OCI-LY1 (cell line): Measurements from ENCODE around the gene SLC43A3.

Experiments used
- EZH2 ChIP-seq: fragments of 200-600 bp; sonication (generic), shearing (Covaris generic); IDR thresholded peaks from 2 replicates; pipeline ENCODE4 v1.8.0; 2017; ENCODE audit warnings: borderline replicate concordance, mixed run types, mild to moderate bottlenecking, antibody characterized with exemption, low read length, moderate library complexity, mixed read lengths
- TF ChIP-seq, protein P1 (sequence below): fragments of 200-600 bp; sonication (generic), shearing (Covaris generic); IDR thresholded peaks from 2 replicates; pipeline ENCODE4 v1.5.1; 2017; ENCODE audit warnings: mild to moderate bottlenecking, antibody characterized with exemption, low read length, moderate library complexity, mixed read lengths

DNA sequence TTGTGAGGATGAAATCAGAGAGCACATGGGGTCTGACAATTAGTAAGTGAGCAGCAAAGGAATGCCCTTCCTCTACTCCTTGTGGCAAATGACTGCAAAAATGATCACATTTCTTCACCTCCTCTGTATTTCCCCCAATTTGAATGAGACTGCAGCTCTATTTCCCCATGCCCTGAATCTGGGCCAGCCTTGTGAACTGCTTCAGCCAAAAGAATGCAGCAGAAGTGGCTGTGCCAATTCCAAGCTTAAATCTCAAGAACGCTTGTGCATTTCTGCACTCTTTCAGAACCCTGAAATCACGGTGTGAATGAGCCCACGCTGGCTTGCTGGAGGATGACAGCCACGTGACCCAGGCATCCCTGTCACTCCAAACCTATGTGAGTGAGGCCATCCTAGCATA is 9.9 kb downstream of the SLC43A3 start:
- TF ChIP-seq, protein P1, sequence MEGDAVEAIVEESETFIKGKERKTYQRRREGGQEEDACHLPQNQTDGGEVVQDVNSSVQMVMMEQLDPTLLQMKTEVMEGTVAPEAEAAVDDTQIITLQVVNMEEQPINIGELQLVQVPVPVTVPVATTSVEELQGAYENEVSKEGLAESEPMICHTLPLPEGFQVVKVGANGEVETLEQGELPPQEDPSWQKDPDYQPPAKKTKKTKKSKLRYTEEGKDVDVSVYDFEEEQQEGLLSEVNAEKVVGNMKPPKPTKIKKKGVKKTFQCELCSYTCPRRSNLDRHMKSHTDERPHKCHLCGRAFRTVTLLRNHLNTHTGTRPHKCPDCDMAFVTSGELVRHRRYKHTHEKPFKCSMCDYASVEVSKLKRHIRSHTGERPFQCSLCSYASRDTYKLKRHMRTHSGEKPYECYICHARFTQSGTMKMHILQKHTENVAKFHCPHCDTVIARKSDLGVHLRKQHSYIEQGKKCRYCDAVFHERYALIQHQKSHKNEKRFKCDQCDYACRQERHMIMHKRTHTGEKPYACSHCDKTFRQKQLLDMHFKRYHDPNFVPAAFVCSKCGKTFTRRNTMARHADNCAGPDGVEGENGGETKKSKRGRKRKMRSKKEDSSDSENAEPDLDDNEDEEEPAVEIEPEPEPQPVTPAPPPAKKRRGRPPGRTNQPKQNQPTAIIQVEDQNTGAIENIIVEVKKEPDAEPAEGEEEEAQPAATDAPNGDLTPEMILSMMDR, result no peak
- TF ChIP-seq EZH2, result no peak
